Measurements from ENCODE around the gene F12. TPM values are rescaled to one million over a fixed set of nuclear protein-coding genes. Genes with fewer than 3 reads are reported as not detected.

Gene F12
- total RNA-seq, 4 donors from 2014 or later, result 0.27 to 0.89 TPM; not detected in 2

DNA sequence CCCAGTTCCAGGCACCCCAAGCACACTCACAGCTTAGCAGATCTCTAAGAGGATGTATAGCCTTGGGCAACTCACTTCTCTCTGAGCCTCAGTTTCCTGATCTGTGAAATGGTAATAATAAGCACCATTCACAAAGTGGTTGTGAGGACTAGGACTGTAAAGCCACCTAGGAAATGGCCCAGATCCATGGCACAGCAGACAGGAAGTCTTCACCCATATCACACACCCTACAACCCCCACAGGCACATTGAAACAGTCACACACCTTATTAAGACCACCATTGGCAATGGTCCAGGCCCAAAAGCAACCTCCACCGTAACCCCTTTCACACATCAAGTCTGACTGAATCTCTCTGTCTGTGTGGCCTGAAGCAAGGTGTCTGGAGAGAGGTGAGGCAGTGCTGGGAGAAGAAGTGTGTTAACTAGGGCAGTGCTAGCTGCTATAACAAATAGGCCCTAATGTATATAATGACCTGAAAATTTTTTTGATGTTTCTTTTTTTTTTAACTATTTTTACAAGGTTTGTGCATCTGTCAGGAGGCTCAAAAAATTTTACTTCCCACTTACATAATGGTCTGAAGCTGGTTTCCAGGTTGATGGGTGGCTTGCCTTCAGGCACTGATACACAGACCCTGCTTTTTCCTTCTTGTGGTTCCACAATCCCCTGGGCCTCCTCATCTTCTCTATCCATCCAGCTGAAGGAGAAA, 54.0 kb downstream of the F12 start:
- Histone ChIP-seq H3K27me3 (peaks cover 12% of the 10 kb centered on the region), H3K36me3 (no peaks in the 10 kb centered on the region), H3K27ac (no peak overlapping the region), H3K9me3 (no peaks in the 10 kb centered on the region), H3K4me1 (peaks cover 0 to 15% (median 6%) of the 10 kb centered on the region in 3 donors), H3K4me3 (no peak overlapping the region)
- ATAC-seq, result no peak
- 83 to 86% methylated on average over 1 of the region's 1 CpG for WGBS, 2 donors (ENCODE audit: low coverage in 1 of 2)
- no peak for TF ChIP-seq EP300 (IDR thresholded peaks at IDR 0.05)
- TF ChIP-seq, protein P1, sequence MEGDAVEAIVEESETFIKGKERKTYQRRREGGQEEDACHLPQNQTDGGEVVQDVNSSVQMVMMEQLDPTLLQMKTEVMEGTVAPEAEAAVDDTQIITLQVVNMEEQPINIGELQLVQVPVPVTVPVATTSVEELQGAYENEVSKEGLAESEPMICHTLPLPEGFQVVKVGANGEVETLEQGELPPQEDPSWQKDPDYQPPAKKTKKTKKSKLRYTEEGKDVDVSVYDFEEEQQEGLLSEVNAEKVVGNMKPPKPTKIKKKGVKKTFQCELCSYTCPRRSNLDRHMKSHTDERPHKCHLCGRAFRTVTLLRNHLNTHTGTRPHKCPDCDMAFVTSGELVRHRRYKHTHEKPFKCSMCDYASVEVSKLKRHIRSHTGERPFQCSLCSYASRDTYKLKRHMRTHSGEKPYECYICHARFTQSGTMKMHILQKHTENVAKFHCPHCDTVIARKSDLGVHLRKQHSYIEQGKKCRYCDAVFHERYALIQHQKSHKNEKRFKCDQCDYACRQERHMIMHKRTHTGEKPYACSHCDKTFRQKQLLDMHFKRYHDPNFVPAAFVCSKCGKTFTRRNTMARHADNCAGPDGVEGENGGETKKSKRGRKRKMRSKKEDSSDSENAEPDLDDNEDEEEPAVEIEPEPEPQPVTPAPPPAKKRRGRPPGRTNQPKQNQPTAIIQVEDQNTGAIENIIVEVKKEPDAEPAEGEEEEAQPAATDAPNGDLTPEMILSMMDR (IDR thresholded peaks at IDR 0.05), result no peak
- no peak for TF ChIP-seq POLR2A (IDR thresholded peaks at IDR 0.05)
- TF ChIP-seq POLR2AphosphoS5 (IDR thresholded peaks at IDR 0.05), result no peak

DNA sequence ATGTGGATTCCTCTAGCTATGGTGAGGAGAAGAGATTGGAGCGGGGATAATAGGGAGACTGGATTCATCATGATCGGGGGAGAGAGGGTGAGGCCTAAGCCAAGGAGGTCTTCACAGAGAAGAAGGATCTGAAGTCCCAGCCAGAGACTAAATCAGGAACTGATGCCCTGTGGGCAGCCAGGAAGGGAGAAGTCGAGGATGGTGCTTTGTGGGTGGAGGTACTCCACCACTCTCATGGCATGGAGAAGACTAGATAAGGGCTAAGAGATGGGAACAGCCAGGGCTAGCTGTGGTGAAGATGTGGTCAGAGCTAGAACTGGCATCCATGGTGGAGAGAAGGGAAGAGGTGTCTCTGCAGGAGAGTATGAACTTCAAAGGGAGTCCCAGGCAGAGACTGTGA, 54.7 kb downstream of the F12 start:
- ATAC-seq, result no peak
- TF ChIP-seq EP300 (IDR thresholded peaks at IDR 0.05) (no peak), POLR2AphosphoS5 (IDR thresholded peaks at IDR 0.05) (no peak), POLR2A (IDR thresholded peaks at IDR 0.05) (no peak)
- TF ChIP-seq, protein P1 (IDR thresholded peaks at IDR 0.05), result no peak
- H3K27me3 ChIP-seq, result peaks cover 12% of the 10 kb centered on the region
- peaks cover 0 to 21% (median 11%) of the 10 kb centered on the region in 3 donors for H3K4me1 ChIP-seq
- no peaks in the 10 kb centered on the region for H3K9me3 ChIP-seq
- H3K27ac ChIP-seq, result no peak overlapping the region
- no peak overlapping the region for H3K4me3 ChIP-seq
- WGBS, 2 donors (ENCODE audit: low coverage in 1 of 2), result 68 to 79% methylated on average over 2 to 3 of the region's 3 CpGs
- peaks cover 0 to 5% of the 10 kb centered on the region in 2 donors for H3K36me3 ChIP-seq

DNA sequence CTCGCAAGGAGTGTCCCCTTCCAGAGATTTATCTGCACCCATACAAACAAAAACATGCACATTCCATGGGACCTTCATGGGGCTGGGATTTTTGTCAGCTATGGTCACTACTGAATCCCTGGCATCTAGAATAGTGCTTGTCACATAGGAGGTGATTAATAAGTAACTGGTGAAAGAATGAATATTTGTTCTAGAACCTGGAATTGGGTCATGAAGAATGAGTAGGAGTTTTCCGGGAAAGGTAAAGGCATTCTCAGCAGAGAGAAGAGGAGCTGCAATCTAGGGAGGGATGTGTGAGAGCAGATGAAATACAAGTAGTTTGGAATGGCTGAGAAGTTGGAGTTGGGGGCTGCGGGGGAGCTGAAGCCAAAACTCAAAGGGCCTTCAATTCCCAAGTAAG, 55.1 kb downstream of the F12 start:
- Histone ChIP-seq H3K4me3 (no peak overlapping the region), H3K4me1 (peaks cover 0 to 25% (median 11%) of the 10 kb centered on the region in 3 donors), H3K27ac (no peak overlapping the region), H3K9me3 (no peaks in the 10 kb centered on the region), H3K27me3 (peaks cover 10% of the 10 kb centered on the region), H3K36me3 (peaks cover 0 to 9% of the 10 kb centered on the region in 2 donors)
- ATAC-seq, result no peak
- no peak for TF ChIP-seq EP300 (IDR thresholded peaks at IDR 0.05)
- no peak for TF ChIP-seq POLR2A (IDR thresholded peaks at IDR 0.05)
- no peak for TF ChIP-seq POLR2AphosphoS5 (IDR thresholded peaks at IDR 0.05)
- TF ChIP-seq, protein P1 (IDR thresholded peaks at IDR 0.05), result no peak
- WGBS, 2 donors (ENCODE audit: low coverage in 1 of 2), result 83 to 91% methylated on average over 3 of the region's 3 CpGs

DNA sequence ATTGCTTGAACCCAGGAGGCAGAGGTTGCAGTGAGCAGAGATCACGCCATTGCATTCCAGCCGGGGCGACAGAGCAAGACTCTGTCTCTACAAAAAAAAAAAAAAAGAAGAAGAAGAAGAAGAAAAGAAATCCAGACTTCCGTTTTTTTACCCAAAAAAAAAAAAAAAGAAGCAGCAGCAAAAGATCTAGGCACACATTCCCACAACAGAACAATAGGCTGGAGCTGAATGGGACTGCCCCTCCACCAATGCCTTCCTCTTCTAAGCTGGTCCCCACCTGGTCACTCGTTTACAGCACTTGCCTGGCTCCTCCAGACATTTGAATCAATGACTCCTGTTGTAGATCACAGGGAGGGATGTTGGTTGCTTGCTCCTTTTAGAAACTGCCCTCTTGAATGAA, 56.3 kb downstream of the F12 start:
- TF ChIP-seq EP300 (IDR thresholded peaks at IDR 0.05) (no peak), POLR2A (IDR thresholded peaks at IDR 0.05) (no peak), POLR2AphosphoS5 (IDR thresholded peaks at IDR 0.05) (no peak)
- TF ChIP-seq, protein P1 (IDR thresholded peaks at IDR 0.05), result no peak
- H3K9me3 ChIP-seq, result no peaks in the 10 kb centered on the region
- WGBS, 2 donors (ENCODE audit: low coverage in 1 of 2), result 32 to 70% methylated on average over 2 of the region's 5 CpGs
- H3K36me3 ChIP-seq, result peaks cover 0 to 13% of the 10 kb centered on the region in 2 donors
- H3K27ac ChIP-seq, result no peak overlapping the region
- peaks cover 0 to 37% (median 11%) of the 10 kb centered on the region in 3 donors for H3K4me1 ChIP-seq
- no peak for ATAC-seq
- H3K4me3 ChIP-seq, result no peak overlapping the region
- H3K27me3 ChIP-seq, result peaks cover under 1% of the 10 kb centered on the region

Other genes starting within 250 kb of the F12 start
- 10 to 100 TPM; 21.4 to 32.4 (median 24.8) TPM for gene RAB24, start 105.8 kb downstream of the F12 start, total RNA-seq
- 10 to 100 TPM; 60.4 to 97.5 (median 73.5) TPM for gene PRELID1, start 105.8 kb downstream of the F12 start, total RNA-seq
- gene MXD3, start 97.7 kb downstream of the F12 start, total RNA-seq, result 10 to 100 TPM in 1 of 4 donors, 1 to 10 TPM in 3; 1.7 to 10.9 (median 6.3) TPM
- 100 to 1,000 TPM in 3 of 4 donors, 10 to 100 TPM in 1; 78.1 to 147 (median 111) TPM for gene LMAN2, start 57.9 kb downstream of the F12 start, total RNA-seq
- gene RGS14, start 51.6 kb downstream of the F12 start, total RNA-seq, result 10 to 100 TPM in 3 of 4 donors, 1 to 10 TPM in 1; 7.6 to 20.1 (median 13.7) TPM
- gene SLC34A1, start 25.1 kb downstream of the F12 start, total RNA-seq, result under 1 TPM in 1 of 4 donors, not detected in 3; 0.12 TPM
- not detected for gene PFN3, start 8.9 kb downstream of the F12 start, total RNA-seq
- gene GRK6, start 17.1 kb upstream of the F12 start, total RNA-seq, result 10 to 100 TPM; 20.7 to 42.3 (median 31.5) TPM
- 1 to 10 TPM in 3 of 4 donors, not detected in 1; 1.6 to 2.7 (median 2.2) TPM for gene PRR7, start 37.2 kb upstream of the F12 start, total RNA-seq
- gene DBN1, start 64.1 kb upstream of the F12 start, total RNA-seq, result 100 to 1,000 TPM in 3 of 4 donors, 10 to 100 TPM in 1; 87.1 to 154 (median 124) TPM
- gene PDLIM7, start 88.0 kb upstream of the F12 start, total RNA-seq, result 100 to 1,000 TPM; 336 to 863 (median 437) TPM
- 10 to 100 TPM in 1 of 4 donors, 1 to 10 TPM in 3; 6.1 to 16.6 (median 6.6) TPM for gene DOK3, start 100.3 kb upstream of the F12 start, total RNA-seq
- 10 to 100 TPM; 64.5 to 80.8 (median 68.5) TPM for gene DDX41, start 107.4 kb upstream of the F12 start, total RNA-seq
- gene FAM193B, start 145.0 kb upstream of the F12 start, total RNA-seq, result 10 to 100 TPM; 29.7 to 90.3 (median 44.5) TPM
- gene TMED9, start 182.6 kb upstream of the F12 start, total RNA-seq, result 10 to 100 TPM; 50.9 to 86.4 (median 72.9) TPM
- gene B4GALT7, start 190.6 kb upstream of the F12 start, total RNA-seq, result 10 to 100 TPM; 10.2 to 19.5 (median 15.5) TPM

All from gastroesophageal sphincter (tissue), 4 donors.